CD1c-positive myeloid dendritic cell (primary cell): ENCODE results near the gene PSMD2.
"Not testable (repeated sequence)": the region's sequence is repeated elsewhere in the genome, so short reads cannot be mapped to it uniquely, and the experiment has no call there.

Experiments used
- DNase-seq: peaks from one replicate; pipeline ENCODE4 v3.0.0-alpha.2; 2016; ENCODE audit errors: extremely low spot score

PSMD2 gene

GRCh38 chr3:184298759-184299487 is at the start of gene PSMD2:
Gene PSMD2 (plus strand): TSS chr3:184299241. CDS start chr3:184299267, 26 bp downstream.
- peak; percentile 98 for DNase-seq

DNA sequence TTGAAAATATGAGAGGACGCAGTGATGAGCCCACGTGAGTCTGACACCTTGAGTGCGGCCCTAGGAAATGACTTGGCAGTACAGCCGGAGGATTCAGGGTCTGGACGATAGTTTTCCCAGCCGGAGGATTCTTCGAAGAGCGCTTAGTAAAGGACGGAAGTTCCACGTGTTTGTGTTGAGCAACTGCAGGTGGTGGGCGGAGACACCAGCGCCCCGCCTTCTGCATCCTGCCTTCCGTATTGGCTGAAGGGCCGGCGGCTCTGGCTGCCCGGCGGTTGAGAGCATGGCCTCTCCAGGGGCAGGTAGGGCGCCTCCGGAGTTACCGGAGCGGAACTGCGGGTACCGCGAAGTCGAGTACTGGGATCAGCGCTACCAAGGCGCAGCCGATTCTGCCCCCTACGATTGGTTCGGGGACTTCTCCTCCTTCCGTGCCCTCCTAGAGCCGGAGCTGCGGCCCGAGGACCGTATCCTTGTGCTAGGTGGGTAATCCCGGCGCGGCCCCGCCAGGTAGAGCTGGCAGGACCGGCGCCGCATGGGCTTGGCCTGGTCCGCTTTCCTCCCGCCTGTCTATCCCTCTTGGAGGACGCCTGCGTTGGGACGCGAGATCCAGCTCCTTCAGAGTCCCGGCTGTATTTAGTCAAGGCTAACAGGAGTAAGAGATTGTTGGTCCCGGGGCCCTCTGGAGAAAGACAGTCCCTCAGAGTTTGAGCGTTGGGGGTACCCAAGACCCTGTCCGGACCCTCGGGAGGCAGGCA is 49.5 kb upstream of the PSMD2 start, which contains the start of gene EEF1AKMT4:
Gene EEF1AKMT4 (plus strand): TSS at position 261 of the 755 bp plus-strand sequence. CDS start 23 bp downstream, at position 284.
- DNase-seq, result peak; percentile 98

DNA sequence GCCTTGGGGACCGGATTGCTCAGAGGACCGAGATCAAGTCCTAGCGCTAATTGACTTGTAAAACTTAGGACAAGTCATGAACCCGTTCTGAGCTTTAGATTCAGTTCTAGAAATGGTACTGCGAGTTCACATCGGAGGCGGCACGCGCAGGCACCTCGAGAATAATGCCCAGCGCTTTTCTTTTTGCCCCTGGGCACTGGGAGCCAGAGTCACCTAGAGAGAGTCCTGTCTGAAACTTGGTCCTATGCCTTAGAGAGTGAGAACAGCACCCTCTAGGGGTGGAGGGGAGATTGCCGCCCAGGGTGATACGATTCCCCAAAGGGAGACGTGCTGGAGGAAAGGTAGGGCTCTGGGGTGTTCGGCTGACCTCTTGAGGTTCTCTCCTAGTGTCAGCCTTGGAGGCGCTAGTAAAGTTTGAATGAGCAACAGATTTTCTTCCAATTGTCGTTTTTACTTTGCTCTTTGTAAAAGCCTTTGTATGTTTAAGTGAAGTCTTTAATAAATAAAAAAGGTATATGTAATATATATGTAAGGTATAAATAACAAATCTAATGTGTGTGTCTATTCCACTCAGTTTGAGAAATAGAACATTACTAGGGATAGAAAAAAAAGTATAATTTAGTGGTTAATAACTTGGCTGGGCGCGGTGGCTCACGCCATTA is 48.7 kb upstream of the PSMD2 start:
- peak; percentile 94 for DNase-seq

GRCh38 chr3:184255291-184256039 is 43.6 kb upstream of the PSMD2 start:
- no peak for DNase-seq

GRCh38 chr3:184257083-184257915 is 41.7 kb upstream of the PSMD2 start:
- no peak for DNase-seq

DNA sequence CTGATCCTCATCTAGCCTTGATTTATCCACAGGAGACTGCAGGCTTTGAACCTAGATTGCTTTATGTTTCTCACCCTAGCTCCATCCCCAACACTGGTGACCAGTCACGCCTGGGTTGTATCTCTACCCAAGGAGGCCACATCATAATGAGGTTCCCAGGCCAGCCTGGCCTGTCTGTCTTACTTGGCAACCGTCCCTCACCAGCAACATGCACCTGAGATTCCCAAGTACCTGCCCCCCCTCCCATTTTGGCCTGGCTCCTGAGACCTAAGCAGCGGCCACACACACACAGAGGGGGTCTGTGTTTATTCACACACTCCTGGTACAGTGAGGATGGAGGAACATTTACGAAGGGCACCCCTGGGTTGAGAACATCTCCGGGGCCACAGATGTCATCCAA is 40.1 kb upstream of the PSMD2 start:
- DNase-seq, result no peak

GRCh38 chr3:184259396-184259877 is 39.6 kb upstream of the PSMD2 start:
- DNase-seq, result no peak

- DNase-seq, result peak; percentile 50
Measured at GRCh38 chr3:184259878-184260723, 38.9 kb upstream of the PSMD2 start.

GRCh38 chr3:184260724-184261269 is 38.2 kb upstream of the PSMD2 start:
- DNase-seq, result no peak

DNA sequence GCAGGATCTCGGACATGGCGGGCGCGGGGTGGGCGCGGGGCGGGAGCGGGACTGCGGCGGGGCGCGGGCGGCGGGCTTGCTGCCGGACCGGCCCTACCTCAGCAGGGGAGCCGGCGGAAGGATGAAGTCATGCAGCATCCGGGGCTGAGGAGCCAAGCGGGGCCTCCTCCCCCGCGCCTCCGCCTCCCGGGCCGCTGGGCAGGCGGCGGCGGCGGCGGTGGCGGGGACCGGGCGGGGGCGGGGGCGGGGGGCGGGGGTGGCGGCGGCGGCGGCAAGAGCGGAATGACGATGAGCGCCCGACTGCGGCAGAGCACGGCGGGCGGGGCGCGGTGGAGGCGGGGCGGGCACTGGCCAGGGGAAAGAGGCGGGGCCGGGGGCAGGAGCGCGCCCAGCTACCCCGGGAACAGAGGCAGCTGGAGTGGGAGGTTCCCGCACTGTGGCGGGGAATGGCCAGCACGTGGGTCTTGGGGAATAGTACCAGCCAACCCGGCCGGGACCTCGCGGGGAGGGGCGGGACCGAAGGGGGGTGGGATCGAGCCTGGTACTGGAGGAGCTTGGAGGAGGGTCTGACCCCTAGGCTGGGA is 37.7 kb upstream of the PSMD2 start, which contains the start of gene CAMK2N2:
Gene CAMK2N2 (minus strand): TSS at position 284 of the 584 bp plus-strand sequence. CDS start 268 bp downstream, at position 16.
- peak; percentile 47 for DNase-seq

DNA sequence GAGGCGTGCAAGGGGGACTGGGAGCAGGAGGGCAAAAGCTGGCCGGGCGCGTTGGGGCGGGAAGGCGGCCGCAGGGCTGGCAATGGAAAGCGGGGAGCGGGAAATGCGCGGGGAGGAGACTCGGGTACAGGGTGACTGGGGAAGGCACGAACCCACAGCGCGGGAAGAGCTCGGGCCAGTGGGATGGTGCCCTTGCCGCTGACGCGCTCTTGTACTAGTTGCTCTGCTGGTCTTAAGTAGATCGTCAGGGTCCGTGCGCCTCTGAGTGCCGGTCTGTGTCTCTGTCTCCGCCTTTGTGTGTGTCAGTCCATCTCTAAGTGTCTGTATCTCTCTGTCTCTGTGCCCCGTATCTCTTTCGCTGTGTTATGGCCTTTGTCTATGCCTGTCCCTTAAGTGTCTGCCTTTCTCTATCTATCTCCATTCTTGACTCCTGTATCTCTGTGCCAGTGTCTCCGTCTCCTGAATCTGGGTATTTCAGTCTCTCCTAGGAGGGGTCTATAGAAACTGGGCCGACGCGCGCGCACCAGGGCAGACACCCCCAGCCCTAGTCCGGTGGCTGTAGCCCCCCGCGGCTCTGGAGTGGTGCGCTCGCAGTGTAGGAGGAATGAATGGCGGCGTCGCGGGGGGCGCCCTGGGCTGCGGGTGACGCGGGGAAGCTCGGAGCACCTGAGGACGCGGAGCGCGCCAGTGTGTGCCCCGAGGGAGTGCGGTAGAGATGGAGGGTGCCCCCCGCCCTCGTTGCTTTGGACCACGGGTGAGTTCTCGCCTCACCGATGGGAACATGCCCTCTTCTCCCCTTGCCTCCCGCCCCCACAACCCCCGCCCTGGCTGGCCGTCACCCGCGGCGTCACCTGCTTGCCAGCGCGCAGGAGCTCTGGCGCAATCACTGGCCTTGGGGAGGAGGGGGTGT is 36.9 kb upstream of the PSMD2 start:
- peak; percentile 57 for DNase-seq

- DNase-seq, result no peak
Measured at GRCh38 chr3:184262764-184263179, 36.3 kb upstream of the PSMD2 start.

GRCh38 chr3:184267249-184267648 is 31.8 kb upstream of the PSMD2 start:
- DNase-seq, result not testable (repeated sequence)

DNA sequence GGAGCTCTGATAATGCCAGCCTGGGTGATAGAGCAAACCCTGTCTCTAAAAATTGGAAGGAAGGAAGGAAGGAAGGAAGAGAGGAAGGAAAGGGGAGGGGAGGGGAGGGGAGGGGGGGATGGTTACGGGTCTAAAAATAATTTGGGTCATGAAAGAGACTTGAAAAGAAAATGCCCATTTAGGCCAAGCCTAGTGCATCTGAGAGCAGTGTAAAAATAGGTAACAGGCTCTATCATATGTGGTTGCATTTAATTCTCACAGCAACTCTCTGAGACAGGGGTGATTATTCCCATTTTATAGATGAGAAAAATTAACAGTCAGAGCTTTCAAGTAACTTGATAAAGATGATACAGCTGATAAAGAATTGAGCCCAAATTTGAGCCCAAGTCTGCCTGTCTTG is 26.8 kb upstream of the PSMD2 start:
- no peak for DNase-seq

DNA sequence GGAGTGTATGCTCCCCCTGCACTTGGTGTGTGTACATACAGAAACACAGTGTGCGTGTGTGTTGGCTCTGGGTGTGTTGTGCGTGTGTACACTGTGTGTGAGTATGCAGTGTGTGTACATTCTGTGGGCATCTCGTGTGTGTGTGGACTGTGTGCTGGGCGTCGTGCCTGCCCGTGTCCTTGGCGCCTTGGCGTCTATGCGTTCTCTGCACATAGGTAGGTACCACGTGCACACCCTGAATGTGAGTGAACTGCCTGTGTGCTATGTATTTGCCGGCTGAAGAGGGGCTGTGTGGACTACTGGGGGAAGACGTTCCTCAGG is 23.7 kb upstream of the PSMD2 start:
- DNase-seq, result no peak

GRCh38 chr3:184275961-184276910 is 22.8 kb upstream of the PSMD2 start, which contains the start of gene ECE2:
Gene ECE2 (plus strand): TSS chr3:184276022. CDS start chr3:184276154, 132 bp downstream.
- DNase-seq, result no peak

- no peak for DNase-seq
Measured at GRCh38 chr3:184277366-184277765, 21.7 kb upstream of the PSMD2 start.
